Endometrial microvascular endothelial cells (primary cell): ENCODE results near the gene LTBP1. TPM values are rescaled to one million over a fixed set of nuclear protein-coding genes. Genes with fewer than 3 reads are reported as not detected.

Source experiments
- in situ Hi-C: cut with HindIII; loops from 2 replicates; pipeline ENCODE4 v1.10.0; 2017; ENCODE audit warnings: low sequenced_read_pairs, low pct_unique_long_range_greater_than_20kb; ENCODE audit errors: inconsistent ontology term
- total RNA-seq: library from RNA; depleted of rRNA; stranded (reverse); fragments of >200 nt; gene quantifications from one replicate; pipeline ENCODE4 v1.2.3, GENCODE V29; 2015; ENCODE audit errors: inconsistent ontology term

Gene LTBP1
- total RNA-seq, 1 donor from 2014 or later = 146 TPM

DNA sequence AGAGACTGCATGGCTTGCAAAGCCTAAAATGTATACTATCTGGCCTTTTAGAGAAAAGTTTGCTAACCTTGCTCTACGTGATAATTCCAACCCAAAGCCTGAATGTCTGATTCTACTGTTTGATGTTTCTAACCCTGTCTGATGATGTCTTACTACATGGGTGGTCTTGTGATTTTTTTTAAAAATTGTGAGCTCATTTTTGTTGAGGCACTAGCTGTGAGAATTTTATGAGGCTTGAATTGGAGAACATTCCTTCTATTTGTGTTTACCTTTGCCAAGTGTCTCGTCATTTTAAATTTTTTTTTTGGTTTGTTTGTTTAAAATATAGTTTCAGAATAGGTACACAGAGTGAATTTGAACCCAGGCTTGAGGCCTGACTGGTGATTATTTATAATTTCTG lies 15.2 kb upstream of the LTBP1 start:
- in situ Hi-C loops = no loop called here

DNA sequence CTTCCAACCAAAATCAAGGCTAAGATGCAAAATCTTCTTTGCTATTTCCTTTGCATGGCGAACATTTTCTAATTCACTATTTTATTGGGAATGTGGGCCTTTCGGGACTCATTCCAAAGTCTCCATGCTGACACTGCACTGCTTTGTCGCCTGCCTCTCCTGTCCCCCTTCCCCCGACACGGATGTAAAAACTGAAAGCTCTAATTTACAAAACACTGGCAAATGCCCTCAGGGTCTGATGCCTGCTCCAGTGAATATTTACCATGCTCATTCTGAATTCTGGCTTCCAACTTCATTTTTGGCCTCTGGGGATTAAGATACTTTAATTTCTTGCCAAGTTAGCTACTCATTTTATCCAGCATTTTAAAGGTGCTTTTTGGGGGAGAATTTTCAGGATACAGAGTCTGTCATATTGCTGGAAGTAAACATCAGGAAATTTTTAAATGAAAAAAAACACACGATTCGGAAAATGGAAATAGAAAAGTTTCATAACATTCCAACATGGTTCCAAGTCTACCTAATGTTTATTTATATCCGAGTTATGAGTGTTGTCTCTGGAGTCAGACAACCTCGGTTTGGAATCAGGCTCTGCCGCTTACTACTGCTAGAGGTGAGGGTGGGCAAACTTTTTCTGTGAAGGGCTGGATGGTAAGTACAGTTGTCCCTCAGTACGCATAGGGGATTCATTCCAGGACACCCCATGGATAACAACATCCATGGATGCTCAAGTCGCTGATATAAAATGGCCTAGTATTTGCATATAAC lies 14.6 kb upstream of the LTBP1 start:
- in situ Hi-C loops = no loop called here

DNA sequence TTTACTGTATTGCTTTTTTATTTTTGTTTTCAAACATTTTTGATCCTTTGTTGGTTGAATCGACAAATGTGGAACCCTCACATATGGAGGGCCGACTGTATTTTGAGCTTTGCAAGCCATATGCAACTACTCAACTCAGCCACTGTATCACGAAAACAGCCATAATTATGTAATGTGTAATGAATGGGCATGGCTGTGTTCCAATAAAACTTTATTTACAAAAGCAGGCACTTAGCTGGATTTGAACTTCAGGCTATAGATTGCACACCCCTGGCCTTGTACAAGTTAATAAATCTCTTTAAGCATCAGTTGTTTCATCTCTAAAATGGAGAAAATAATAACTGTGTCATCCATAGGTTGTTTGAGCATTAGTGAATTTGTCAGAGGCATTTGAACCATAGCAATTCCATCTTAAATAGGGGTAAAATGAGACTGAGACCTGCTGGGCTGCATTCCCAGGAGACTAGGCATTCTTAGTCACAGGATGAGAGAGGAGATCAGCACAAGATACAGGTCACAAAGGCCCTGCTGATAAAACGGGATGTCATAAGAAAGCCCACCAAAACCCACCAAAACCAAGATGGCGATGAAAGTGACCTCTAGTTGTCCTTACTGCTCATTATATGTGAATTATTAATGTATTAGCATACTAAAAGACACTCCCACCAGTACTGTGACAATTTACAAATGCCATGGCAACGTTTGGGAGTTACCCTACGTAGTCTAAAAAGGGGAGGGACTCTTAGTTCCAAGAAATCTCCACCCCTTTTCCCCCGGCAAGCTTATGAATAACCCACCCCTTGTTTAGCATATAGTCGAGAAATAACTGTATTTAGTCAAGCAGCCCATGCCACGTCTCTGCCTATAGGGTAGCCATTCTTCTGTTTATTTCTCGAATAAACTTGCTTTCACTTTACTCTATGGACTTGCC lies 13.7 kb upstream of the LTBP1 start:
- in situ Hi-C loops = no loop called here

DNA sequence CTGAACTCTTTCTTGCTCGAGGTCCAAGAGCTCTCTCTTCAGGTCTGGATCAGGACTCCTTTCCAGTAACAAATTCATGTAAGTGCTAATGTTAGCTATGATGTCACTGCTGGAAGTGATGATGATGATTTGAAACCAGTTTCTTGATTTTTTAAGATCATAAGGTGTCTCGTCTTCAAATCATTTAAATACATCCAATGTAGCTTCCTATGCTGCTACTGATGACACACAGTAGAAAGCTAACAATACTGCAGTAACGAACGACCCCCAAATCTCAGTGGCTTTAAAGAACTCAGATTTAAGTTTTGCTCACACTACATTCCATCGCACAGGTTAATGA lies 13.0 kb upstream of the LTBP1 start:
- in situ Hi-C loops = no loop called here

DNA sequence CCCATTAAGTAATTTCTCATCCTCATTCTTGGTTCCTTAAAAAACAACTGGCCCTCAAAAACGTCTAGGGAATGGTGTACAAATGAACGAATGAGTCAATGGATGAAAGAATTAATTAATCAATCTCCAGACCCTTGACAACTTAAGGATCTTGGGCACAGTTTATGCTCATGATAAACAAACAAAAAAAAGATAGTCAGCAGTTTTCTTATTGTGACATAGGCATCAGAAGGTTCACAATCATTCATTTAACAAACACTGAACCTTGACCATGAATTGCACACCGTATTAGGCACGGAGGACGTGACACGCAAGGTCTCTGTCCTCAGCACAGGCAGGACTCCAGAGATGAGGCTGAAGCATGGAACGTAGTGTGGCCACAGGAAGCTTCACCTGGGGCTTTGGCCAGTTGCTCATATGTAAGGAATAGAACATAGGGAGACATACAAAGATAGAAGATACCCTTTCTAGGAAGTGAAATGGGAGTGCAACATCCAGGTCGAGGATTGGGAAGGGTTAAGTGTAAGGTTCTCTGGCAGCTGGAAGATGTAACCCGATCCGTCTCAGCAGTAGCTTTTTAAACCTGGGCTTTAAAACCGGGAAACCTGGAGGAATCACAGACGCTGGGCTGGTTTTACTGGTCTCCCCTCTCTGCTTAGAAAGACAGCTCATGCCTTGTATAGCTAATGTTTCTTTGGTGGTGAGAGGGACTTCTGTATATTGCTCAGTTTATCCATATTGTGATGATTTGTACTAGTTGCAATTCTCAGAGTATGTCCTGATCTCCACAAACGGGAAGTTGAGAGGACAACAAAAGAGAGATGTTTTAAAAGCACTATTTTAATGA lies 8.9 kb upstream of the LTBP1 start:
- in situ Hi-C loops = no loop called here

DNA sequence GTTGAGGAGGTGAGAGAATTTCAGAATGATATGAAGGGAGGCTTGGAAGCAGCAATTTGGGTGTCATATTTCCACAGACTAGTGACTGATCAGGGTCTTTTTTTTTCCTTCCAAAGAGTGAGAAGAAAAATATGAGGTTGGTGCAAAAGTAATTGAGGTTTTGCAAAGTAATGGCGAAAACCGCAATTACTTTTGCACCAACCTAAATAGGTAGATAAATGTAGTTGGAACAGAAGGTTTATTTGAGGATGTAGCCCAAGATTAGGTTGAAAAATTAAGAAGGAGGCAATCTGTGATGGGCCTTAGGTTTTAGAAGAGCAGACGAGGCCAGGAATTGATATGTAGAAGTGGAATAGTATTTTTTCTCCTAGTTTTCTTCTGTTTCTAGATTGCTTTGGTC lies 7.8 kb upstream of the LTBP1 start:
- in situ Hi-C loops = no loop called here

DNA sequence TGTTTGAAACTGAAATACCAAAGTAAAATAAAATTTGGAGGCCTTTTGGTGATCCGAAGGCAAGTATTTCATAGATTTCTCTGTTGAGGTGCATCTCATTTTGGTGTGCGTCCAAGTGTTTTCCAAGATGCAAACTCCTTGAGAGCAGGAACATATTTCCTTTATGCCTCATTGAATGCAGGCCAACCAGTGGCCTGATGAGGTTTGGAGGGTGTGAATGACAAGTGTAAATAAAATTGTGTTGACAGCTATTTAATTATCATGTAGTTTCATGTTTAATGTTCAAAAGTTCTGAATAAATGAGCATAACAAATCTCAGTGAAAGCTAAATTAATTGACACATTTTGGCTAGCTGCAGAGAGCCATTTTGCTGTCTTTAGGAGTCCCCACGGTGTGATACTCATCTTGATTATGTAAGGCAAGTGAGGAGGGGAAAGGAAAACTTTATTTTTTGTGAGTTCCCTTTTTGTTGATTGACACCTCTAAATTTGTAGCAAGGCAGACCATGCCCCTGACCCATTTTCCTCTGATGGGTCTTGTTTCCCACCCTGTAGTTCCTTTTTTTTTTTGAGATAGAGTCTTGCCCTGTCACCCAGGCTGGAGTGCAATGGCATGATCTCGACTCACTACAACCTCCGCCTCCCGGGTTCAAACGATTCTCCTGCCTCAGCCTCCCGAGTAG lies 6.3 kb upstream of the LTBP1 start:
- in situ Hi-C loops = no loop called here

DNA sequence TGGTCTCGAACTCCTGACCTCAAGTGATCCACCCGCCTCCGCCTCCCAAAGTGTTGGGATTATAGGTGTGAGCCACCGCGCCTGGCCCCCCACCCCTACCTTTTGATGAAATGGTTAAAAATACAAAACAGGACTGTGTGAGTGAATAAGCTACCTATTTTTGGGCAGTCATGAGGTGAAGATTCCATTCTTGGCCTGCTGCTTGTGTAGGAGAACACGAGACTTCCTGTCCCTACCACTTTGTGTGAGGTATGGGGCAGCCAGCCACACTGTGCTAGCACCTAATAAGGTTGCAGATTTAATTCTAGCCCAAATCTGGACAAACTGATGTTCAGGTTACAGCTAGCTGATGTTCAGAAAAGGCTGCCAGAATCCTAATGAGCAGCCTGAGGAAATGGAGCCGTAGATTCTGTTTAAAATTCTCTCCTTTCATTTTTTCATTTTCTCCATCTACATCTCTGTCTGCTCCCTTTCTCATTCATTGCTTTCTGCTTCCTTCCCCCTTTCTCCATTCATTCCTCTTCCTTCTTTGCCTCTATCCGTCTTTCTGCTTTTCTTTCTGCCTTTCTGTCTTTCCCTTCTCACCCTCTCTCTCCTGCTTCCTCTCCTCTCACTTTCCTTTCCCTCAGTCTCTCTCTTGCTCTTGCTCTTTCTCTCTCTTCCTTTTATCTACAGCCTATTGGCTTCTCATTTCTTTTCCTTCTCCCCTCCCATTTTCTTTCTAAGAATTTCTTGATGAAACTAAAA lies 4.6 kb upstream of the LTBP1 start:
- in situ Hi-C loops = no loop called here

DNA sequence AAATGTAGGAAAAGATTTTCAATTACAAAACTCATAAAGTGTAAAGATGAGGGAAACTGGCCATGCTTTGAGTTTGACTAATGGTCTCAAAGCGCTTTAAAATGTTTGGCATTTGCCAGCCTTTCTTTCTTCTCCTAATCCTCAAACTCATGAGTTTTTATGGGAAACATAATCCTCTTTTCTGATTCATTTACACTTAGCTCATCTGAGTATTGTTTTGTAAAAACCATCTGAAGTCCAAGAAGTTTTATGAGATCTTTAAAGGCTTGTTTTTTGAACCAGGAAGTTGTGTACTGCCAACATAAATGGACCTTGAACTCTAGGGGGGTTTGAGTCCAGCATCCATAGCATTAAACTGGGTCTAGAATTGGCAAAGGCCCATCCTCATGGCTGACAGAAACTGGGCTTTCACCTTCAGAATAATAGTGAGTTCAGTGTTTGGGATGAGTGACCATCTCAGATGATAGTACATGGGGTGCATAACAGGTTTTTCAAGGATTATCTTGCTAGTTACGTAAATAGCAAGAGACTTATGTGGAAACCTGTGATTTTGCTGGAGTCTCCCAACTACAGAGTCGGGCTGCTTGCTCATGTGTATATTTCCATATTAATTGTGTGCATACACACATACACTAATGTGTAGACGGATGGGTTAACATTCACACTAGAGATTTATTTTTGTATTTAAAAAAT lies 3.8 kb upstream of the LTBP1 start:
- in situ Hi-C loops = no loop called here

DNA sequence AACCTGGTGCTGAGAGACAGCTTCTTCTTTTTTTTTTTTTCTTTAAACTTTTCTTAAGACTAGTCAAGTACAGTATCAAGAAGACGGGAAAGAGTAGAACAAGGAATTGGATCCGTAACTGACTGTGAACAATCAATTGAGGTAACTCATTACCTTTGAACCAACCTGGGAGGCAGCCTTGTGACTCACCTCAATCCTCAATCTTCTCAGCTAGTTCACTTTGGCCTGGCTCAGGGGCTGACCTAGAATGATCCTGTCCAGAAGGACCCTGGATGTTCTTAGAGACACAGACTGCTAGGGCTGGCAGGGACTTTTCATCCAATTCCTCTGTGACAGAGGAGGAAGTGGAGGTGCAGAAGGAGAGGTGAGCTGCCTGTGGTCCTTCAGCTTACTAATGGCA lies 1.5 kb upstream of the LTBP1 start:
- in situ Hi-C loops = no loop called here

DNA sequence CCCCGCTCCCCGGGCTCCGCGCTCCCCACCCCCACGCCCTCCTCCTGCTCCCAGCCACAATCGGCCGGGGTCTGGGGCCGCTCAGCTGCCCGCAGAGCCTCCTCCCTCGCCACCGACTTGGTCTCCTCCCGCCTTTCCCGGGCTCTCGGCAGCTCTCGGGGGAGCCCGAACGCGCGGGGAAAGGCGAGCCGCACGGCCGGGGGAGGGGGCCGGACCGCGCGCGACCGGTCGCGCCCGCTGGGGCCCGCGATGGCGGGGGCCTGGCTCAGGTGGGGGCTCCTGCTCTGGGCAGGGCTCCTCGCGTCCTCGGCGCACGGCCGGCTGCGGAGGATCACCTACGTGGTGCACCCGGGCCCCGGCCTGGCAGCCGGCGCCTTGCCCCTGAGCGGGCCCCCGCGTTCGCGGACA lies 327 bp downstream of the LTBP1 start:
- in situ Hi-C loops = no loop called here

DNA sequence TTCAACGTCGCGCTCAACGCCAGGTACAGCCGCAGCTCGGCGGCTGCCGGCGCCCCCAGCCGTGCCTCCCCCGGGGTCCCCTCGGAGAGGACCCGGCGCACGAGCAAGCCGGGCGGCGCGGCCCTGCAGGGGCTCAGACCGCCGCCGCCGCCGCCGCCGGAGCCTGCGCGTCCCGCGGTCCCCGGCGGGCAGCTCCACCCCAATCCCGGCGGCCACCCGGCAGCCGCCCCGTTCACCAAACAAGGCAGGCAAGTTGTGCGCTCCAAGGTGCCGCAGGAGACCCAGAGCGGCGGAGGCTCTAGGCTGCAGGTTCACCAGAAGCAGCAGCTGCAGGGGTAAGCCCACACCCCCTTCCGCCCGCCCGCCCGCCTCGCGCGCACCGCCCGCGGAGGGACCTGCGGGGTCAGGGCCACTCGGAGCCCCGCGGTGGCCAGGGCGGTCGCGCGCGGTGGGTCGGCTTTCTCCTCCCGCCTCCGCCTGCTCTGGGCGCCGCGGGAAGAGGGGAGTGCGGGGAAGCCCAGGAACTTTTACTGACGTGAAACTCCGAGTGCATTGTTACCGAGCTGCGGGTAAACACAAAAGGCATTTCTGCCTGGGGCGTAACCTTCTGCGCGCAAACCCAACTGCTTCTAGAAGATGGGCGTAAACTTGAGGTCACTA lies 861 bp downstream of the LTBP1 start:
- in situ Hi-C loops = no loop called here

DNA sequence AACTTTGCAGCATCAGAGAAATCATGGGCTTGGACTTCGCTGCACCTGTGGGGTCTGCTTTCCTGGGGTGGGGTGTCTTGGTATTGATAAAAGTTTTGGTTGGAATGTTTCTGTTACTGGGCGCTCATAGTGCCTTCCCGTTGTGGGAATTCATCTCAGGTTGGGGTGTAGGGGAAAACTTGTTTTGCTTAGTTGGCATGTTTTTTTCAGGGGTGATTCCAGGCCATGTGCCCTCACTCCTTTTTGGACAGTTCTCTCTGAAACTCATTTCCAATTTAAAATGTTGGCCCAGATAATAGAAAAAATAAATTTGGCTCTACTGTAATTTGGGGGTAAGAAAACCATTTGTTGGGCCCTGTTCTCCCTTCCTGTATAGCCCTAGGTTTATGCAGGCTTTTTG lies 1.5 kb downstream of the LTBP1 start:
- in situ Hi-C loops = no loop called here

DNA sequence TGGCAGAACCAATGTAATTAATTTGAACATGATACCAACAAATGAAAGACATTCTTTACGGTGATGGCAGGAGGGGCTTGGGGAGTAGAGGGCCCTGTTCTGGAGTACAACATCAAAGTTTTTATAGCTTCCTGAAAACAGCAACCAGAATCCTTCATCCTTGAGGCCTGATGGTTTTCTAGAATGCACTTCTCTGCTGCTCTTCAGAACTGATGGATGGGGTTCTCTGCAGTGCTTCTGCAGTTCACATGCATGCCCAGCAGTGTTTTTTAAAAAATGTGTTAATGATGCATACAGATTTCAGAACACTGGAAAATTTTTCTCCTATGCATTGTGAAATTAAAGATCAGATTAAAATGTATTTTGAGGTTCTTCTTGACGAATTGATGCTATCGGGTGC lies 2.5 kb downstream of the LTBP1 start:
- in situ Hi-C loops = no loop called here

DNA sequence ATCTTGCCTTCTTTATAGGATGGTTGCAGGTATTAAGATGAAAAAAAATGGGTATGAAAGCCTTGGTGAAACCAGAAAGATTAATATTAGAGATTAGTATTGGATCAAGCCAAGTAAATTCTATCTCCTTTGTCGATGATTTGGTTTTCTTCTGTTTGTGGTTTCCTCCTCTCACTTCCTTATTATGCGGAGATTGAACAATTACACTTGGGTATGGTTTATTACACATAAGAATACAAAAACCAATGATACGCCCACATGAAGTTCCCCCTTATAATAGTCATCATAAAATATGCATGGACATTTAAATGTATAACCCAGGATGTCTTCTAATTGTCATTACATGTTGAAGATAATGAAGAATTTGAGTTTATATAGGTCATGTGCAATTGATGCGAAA lies 4.9 kb downstream of the LTBP1 start:
- in situ Hi-C loops = no loop called here

DNA sequence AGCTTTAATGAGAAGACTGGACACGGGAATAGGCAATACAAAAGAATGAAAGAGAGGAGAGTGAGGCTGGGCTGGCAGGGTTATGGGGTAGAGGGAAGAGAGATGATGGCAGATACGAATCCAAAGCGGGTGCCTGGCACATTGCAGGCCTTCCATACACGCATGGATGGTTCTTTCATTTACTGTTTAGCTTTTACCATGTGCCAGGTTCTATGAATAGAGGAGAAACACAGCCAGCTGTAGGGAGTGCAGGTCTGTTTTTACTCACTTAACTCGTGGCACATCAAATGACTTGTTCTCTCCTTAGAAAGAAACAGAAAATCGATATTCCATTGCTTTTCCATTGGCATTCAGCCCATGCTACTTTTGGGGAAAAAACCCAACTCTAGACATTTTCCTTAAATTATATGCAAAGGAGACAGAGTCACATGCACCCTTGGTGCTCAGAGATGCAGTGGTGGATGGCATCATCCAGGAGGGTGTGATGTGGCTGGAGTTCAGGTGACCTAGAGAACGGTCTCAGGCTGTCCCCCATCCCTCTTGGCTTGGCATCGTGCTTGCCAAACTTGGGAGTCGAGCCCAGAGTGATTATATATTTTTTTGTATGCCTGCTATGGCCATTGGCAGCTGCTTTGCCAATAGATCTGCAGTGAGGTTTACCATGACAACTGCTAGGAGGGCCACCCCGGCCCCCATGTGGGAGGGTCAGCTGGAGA lies 6.2 kb downstream of the LTBP1 start:
- in situ Hi-C loops = no loop called here

DNA sequence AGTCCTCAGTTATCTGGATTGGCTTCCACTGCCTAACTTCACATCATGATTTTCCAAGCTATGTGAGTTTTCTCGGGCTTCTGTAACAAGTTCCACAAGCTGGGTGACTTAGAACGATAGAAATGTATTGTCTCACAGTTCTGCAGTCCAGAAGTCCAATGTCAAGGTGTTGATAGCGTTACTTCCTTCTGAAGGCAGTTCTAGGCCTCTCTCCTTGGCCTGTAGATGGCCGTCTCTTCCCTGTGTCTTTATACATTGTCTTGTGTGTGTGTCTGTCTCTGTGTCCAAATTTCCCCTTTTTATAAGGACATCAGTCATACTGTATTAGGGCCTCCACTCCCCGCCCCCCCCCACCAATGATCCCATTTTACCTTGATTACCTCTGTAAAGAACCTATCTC lies 7.5 kb downstream of the LTBP1 start:
- in situ Hi-C loops = no loop called here
